Esophagus squamous epithelium (tissue), 5 donors: ENCODE results near the gene CDH15. TPM values are rescaled to one million over a fixed set of nuclear protein-coding genes. Genes with fewer than 3 reads are reported as not detected.

Source experiments
- DNase-seq: peaks from one replicate; lab custom pipeline; 2025; lab: John Stamatoyannopoulos, UW
- H3K27ac ChIP-seq, 4 donors: fragments of 200-600 bp; sonication (generic); one replicate each; pipeline ENCODE4 v1.5.1; 2016 to 2019; ENCODE audit warnings: mild to moderate bottlenecking in 1 of 4
- H3K27me3 ChIP-seq, 4 donors: fragments of 200-600 bp; sonication (generic); 1 replicate in 3 of 4; 2 replicates in 1 of 4; pipeline versions ENCODE4 v1.5.1 to v1.6.0; 2017 to 2021; ENCODE audit warnings: antibody characterized with exemption in 1 of 4
- H3K36me3 ChIP-seq, 3 donors: fragments of 200-600 bp; sonication (generic); one replicate each; pipeline ENCODE4 v1.5.1; 2016 to 2019
- H3K4me1 ChIP-seq, 3 donors: fragments of 200-600 bp; sonication (generic); one replicate each; pipeline ENCODE4 v1.5.1; 2017 to 2019
- H3K4me3 ChIP-seq, 4 donors: fragments of 200-600 bp; sonication (generic); 1 replicate in 3 of 4; 2 replicates in 1 of 4; pipeline ENCODE4 v1.5.1; 2016 to 2019; ENCODE audit warnings: mild to moderate bottlenecking in 2 of 4, moderate library complexity in 1 of 4
- H3K9me3 ChIP-seq, 3 donors: fragments of 200-600 bp; sonication (generic); one replicate each; pipeline ENCODE4 v1.5.1; 2016 to 2019
- CTCF ChIP-seq, 6 experiments: fragments of 450-650 bp in 4 of 6; fragments of 200-600 bp in 2 of 6; sonication (generic) in 2 of 6; IDR thresholded peaks; one replicate each; pipeline ENCODE4 v1.5.1; 2016 to 2019; ENCODE audit warnings: antibody characterized with exemption in 6 of 6, mild to moderate bottlenecking in 4 of 6, moderate library complexity in 4 of 6
- POLR2A ChIP-seq, 4 donors: fragments of 450-650 bp; IDR thresholded peaks; one replicate each; pipeline ENCODE4 v1.6.1; 2017; ENCODE audit warnings: antibody characterized with exemption in 4 of 4, mild to moderate bottlenecking in 4 of 4, moderate library complexity in 3 of 4
- WGBS, 2 donors: methylation state at CpG; one replicate each; pipeline ENCODE4 v1.1.5; 2018; 5-methylcytosine and 5-hydroxymethylcytosine counted together
- intact Hi-C: fragments of 100-400 bp; cut with DNase I; formaldehyde crosslinking; loops from one replicate; pipeline ENCODE4 v1.15.0; 2022
- total RNA-seq, 4 donors: library from RNA; depleted of rRNA; stranded (reverse); fragments of >200 nt; gene quantifications; one replicate each; pipeline ENCODE4 v1.1.0, GENCODE V29; 2016
- donor health status: DM: yes; HTN: yes; CAD: no.

CDH15 gene
- total RNA-seq, 4 donors from 2014 or later, result not detected

GRCh38 chr16:89152831-89153700 lies 18.5 kb upstream of the CDH15 start:
- H3K27me3 ChIP-seq, result peaks cover 0 to 9% (median 0%) of the 10 kb centered on the region in 4 donors
- WGBS, 2 donors, result 86 to 89% methylated on average over 29 to 32 of the region's 41 CpGs
- intact Hi-C loops, result no loop called here
- H3K36me3 ChIP-seq, result peaks cover 0 to 41% (median 0%) of the 10 kb centered on the region in 3 donors
- H3K4me3 ChIP-seq, result no peak overlapping the region
- H3K9me3 ChIP-seq, result no peaks in the 10 kb centered on the region
- peaks cover 24 to 49% (median 25%) of the 10 kb centered on the region in 3 donors for H3K4me1 ChIP-seq
- no peak for DNase-seq
- no peak overlapping the region for H3K27ac ChIP-seq
- TF ChIP-seq POLR2A (IDR thresholded peaks at IDR 0.05) (no peak), CTCF (IDR thresholded peaks at IDR 0.05) (no peak)

DNA sequence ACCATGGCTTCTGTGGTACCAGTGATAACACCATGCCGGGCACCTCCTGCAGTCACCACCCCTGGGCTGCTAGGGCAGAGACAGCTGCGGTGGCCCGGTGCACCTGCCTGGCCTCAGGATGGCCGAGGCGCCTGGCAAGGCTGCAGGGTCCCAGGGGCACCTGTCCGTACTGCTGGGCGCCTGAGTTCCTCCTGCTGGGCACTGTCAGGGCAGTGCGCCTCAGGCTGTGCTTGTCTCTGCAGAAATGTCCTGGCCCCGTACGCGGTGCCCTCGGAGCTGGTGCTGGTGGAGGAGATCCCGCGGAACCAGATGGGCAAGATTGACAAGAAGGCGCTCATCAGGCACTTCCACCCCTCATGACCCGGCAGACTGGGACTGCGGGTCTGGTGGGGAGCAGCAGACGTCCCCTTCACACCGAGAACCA lies 17.7 kb upstream of the CDH15 start:
- Histone ChIP-seq H3K36me3 (peaks cover 0 to 34% (median 0%) of the 10 kb centered on the region in 3 donors), H3K4me1 (peaks cover 24 to 49% (median 25%) of the 10 kb centered on the region in 3 donors), H3K4me3 (no peak overlapping the region), H3K27ac (no peak overlapping the region), H3K27me3 (peaks cover 0 to 9% (median 0%) of the 10 kb centered on the region in 4 donors), H3K9me3 (no peaks in the 10 kb centered on the region)
- intact Hi-C loops, result no loop called here
- no peak for DNase-seq
- no CpG with 5 or more reads among the region's 19 CpGs for WGBS, 2 donors
- TF ChIP-seq CTCF (IDR thresholded peaks at IDR 0.05), result no peak
- no peak for TF ChIP-seq POLR2A (IDR thresholded peaks at IDR 0.05)

GRCh38 chr16:89154390-89155183 lies 17.0 kb upstream of the CDH15 start:
- Histone ChIP-seq H3K4me1 (peaks cover 24 to 49% (median 25%) of the 10 kb centered on the region in 3 donors), H3K27me3 (peaks cover 0 to 14% (median 0%) of the 10 kb centered on the region in 4 donors), H3K36me3 (peaks cover 0 to 27% (median 0%) of the 10 kb centered on the region in 3 donors), H3K27ac (peak overlapping the region in 1 of 4 donors; percentile 29), H3K4me3 (no peak overlapping the region), H3K9me3 (no peaks in the 10 kb centered on the region)
- DNase-seq, result no peak
- intact Hi-C loops, result no loop called here
- WGBS, 2 donors, result 25 to 27% methylated on average over 9 to 11 of the region's 24 CpGs
- no peak for TF ChIP-seq POLR2A (IDR thresholded peaks at IDR 0.05)
- no peak for TF ChIP-seq CTCF (IDR thresholded peaks at IDR 0.05)

DNA sequence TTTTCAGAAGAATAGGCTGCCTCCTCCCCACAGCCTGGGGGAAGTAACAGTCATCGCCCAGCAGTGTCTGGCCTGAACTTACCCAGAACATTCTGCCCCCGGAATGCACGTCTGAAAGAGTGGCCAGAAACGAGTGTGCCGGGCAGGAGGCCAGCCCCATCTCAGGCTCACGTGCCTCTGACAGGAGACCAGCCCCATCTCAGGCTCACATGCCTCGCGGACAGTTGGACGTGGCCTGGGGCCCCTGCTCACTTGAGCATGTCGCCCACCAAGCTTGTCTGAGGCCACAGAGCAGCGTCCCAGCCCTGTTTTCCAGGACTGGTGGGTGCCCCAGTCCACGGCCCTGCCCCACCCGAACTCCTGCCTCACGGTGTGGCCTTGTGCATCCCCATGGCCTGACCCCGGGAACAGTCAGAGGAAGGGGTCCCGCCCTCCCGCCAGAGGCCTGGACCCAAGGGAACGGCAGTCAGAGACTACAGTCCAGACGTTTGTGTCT lies 16.3 kb upstream of the CDH15 start:
- peak overlapping the region in 2 of 4 donors; percentile 22 to 25 for H3K27ac ChIP-seq
- H3K36me3 ChIP-seq, result peaks cover 0 to 20% (median 0%) of the 10 kb centered on the region in 3 donors
- peaks cover 0 to 20% (median 0%) of the 10 kb centered on the region in 4 donors for H3K27me3 ChIP-seq
- 23 to 36% methylated on average over 3 to 5 of the region's 19 CpGs for WGBS, 2 donors
- H3K4me3 ChIP-seq, result no peak overlapping the region
- no peaks in the 10 kb centered on the region for H3K9me3 ChIP-seq
- intact Hi-C loops, result no loop called here
- H3K4me1 ChIP-seq, result peaks cover 24 to 48% (median 25%) of the 10 kb centered on the region in 3 donors
- DNase-seq, result no peak
- no peak for TF ChIP-seq POLR2A (IDR thresholded peaks at IDR 0.05)
- no peak for TF ChIP-seq CTCF (IDR thresholded peaks at IDR 0.05)
